ENCODE measurements around the gene PACSIN2. TPM values are rescaled to one million over a fixed set of nuclear protein-coding genes. Genes with fewer than 3 reads are reported as not detected.

The PACSIN2 gene
- total and polyA plus RNA-seq, 2 of the 13 experiments (the other 11 are each of a cell fraction or from before 2014, with no cell fraction given), result 54.1 to 68.8 TPM

DNA sequence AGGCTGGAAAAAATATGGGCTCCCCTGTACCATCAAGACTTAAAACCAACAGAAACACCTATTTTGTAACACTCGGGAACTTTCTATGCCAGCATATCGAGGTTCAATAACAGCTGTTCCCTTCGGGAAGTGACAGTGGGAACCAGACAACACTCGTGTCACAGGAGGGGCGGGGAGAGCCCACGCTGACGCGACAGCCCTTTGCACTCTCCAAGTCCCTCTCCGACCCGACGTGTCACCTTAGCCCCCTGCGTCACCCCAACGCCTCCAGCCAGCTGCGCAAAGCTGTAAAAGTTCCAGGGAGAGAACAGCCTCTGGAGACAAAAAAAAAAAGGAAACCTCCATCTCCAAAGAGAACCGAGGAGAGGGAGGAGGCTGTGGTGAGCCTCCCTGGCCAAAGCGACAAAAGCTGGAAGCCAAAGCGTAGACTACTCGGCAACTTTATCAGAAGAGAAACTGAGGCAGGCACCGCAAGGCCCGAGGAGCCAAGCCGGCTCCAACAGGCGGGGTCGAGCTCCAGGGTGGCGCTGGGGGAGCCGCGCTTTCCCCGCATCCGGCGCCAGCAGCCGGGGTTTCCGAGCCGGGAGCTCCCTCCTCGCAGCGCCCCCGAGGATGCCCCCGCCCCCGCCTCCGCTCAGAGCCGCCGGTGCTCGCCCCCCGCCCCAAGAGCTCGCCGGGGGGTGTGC is 158.6 kb downstream of the PACSIN2 start (continued):
- TF ChIP-seq UBTF (CRISPR knock-in tag; IDR thresholded peaks at IDR 0.05), result no peak

DNA sequence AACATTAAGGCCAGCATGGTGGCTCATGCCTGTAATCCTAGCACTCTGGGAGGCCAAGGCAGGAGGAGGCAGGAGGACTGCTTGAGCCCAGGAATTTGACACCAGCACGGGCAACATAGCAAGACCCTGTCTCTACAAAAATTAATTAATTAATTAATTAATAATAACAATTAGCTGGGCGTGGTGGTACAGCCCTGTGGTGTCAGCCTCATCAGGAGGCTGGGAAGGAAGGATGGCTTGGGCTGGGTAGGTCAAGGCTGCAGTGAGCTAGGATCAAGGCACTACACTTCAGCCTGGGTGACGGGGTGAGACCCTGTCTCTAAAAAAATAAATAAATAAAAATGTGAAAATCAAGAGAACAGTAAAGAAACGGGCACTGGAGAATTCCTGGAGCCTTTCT is 159.2 kb downstream of the PACSIN2 start:
- Histone ChIP-seq H3K27me3 (ENCODE audit: control insufficient read depth in 1 of 2, insufficient read depth in 2 of 2, low read length in 2 of 2) (no peaks in the 10 kb centered on the region; a peak in 1 of 5 replicates), H3K79me2 (ENCODE audit: insufficient read depth, low read length) (peaks cover 49% of the 10 kb centered on the region), H3K4me2 (ENCODE audit: low read depth, low read length) (peak overlapping the region; percentile 92), H3K9me3 (ENCODE audit: low read length) (no peaks in the 10 kb centered on the region), H3K36me3 (replicated peaks in 1 of 2; ENCODE audit: control insufficient read depth in 1 of 2, insufficient read depth in 2 of 2, low read length in 2 of 2) (peaks cover 2 to 8% of the 10 kb centered on the region in 2 experiments; a peak in 2 of 5 replicates), H4K20me1 (ENCODE audit: insufficient read depth, low read length) (peaks cover 15% of the 10 kb centered on the region), H3K4me1 (ENCODE audit: insufficient read depth, low read length) (peaks cover 32% of the 10 kb centered on the region), H3K9ac (ENCODE audit: insufficient read depth, low read depth, low read length) (peak overlapping the region; percentile 96), H2AFZ (ENCODE audit: low read length) (no peak overlapping the region), H3K4me3 (replicated peaks in 1 of 3; ENCODE audit: insufficient read depth in 1 of 3, low read depth in 2 of 3, low read length in 3 of 3) (peak overlapping the region; percentile 95 to 98 (median 96)), H3K27ac (ENCODE audit: extremely low read length, insufficient read depth, low read length) (peak overlapping the region; percentile 94)
- TF ChIP-seq, protein P1, sequence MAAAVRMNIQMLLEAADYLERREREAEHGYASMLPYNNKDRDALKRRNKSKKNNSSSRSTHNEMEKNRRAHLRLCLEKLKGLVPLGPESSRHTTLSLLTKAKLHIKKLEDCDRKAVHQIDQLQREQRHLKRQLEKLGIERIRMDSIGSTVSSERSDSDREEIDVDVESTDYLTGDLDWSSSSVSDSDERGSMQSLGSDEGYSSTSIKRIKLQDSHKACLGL (CRISPR knock-in tag; IDR thresholded peaks at IDR 0.05), result no peak
- whole genome bisulfite sequencing (ENCODE audit: low lambda C conversion rate), result 37% methylated on average over 4 of the region's 4 CpGs
- ATAC-seq (no peak), FAIRE-seq (no peak), DNase-seq (ENCODE audit: low spot score) (no peak)
- ChIA-PET CTCF (ENCODE audit: low intra/inter-chr PET ratio, low total read pairs) (no interaction called here), POLR2A (interaction anchor here (1.2 to 3.7 kb wide), 4 partner anchors 12 to 240 kb away, joined by 5 to 11 read pairs (median 8); partner anchors contain the start of gene POLDIP3)
- BruUV-seq (replicated peaks), result no TSS peak
- in situ Hi-C loops (cut with HindIII; ENCODE audit: extremely low pct_ligation_motif_present, low pct_unique_long_range_greater_than_20kb), result loop anchor here (5.0 kb wide), 1 partner anchor 48 kb away; no protein-coding TSS in a partner anchor
- intact Hi-C loops (cut with micrococcal nuclease; ENCODE audit: unreplicated experiment), result loop anchor here (10.0 kb wide), 2 partner anchors 51 to 211 kb away; partner anchors contain the start of genes ATP5MGL and CYB5R3
